DND-41 (cell line): ENCODE data around the gene BBLN.

Experiments used
- ATAC-seq: fragments of 200-7000 bp; cut with Tn5 transposase; 3 replicates; pipeline ENCODE4 v1.9.1; 2021; ENCODE audit warnings: low read depth; ENCODE audit not compliant: insufficient read depth
- DNase-seq: peaks from one replicate; pipeline ENCODE4 v3.0.0-alpha.2; 2020
- H2AFZ ChIP-seq: 2 replicates; pipeline ENCODE4 v1.6.0; 2012; ENCODE audit warnings: low read depth, low read length
- H3K27ac ChIP-seq: 2 replicates; pipeline ENCODE4 v1.5.1; 2012; ENCODE audit warnings: low read length, inconsistent platforms
- H3K27me3 ChIP-seq: fragments of 200-600 bp; sonication (generic); 2 replicates; pipeline ENCODE4 v1.6.0; 2012; ENCODE audit warnings: low read length, mild to moderate bottlenecking, inconsistent platforms; ENCODE audit not compliant: insufficient read depth, poor library complexity
- H3K36me3 ChIP-seq: 2 replicates; pipeline ENCODE4 v1.5.1; 2012; ENCODE audit warnings: low read length, inconsistent platforms; ENCODE audit not compliant: insufficient read depth
- H3K4me1 ChIP-seq: 2 replicates; pipeline ENCODE4 v1.5.1; 2012; ENCODE audit warnings: mild to moderate bottlenecking, low read length; ENCODE audit not compliant: insufficient read depth
- H3K4me2 ChIP-seq: 2 replicates; pipeline ENCODE4 v1.6.0; 2012; ENCODE audit warnings: mild to moderate bottlenecking, moderate library complexity, low read length, inconsistent platforms; ENCODE audit not compliant: insufficient read depth
- H3K4me3 ChIP-seq, 2 experiments: fragments of 200-600 bp in 1 of 2; shearing (Covaris generic) in 1 of 2; 2 replicates each; pipeline ENCODE4 v1.5.1; 2012 to 2016; ENCODE audit warnings: inconsistent platforms in 2 of 2, low read length in 2 of 2, mild to moderate bottlenecking in 2 of 2, low read depth in 1 of 2, moderate library complexity in 1 of 2
- H3K79me2 ChIP-seq: 2 replicates; pipeline ENCODE4 v1.6.0; 2012; ENCODE audit warnings: low read length, inconsistent platforms; ENCODE audit not compliant: insufficient read depth
- H3K9ac ChIP-seq: 2 replicates; pipeline ENCODE4 v1.6.0; 2012; ENCODE audit warnings: low read depth, mild to moderate bottlenecking, inconsistent platforms, low read length, moderate library complexity
- H3K9me3 ChIP-seq: 2 replicates; pipeline ENCODE4 v1.5.1; 2012; ENCODE audit warnings: low read length, moderate library complexity, mild to moderate bottlenecking, inconsistent platforms; ENCODE audit not compliant: insufficient read depth, severe bottlenecking
- H4K20me1 ChIP-seq: 2 replicates; pipeline ENCODE4 v1.6.0; 2012; ENCODE audit warnings: low read length; ENCODE audit not compliant: insufficient read depth
- CTCF ChIP-seq: IDR thresholded peaks from 2 replicates; pipeline ENCODE4 v1.5.1; 2012; ENCODE audit warnings: borderline replicate concordance, low read length, moderate library complexity, mild to moderate bottlenecking; ENCODE audit not compliant: poor library complexity, severe bottlenecking; ENCODE audit errors: extremely low read depth
- EZH2 ChIP-seq: IDR thresholded peaks from 3 replicates; pipeline ENCODE4 v1.6.1; 2012; ENCODE audit warnings: borderline replicate concordance, low read depth, mild to moderate bottlenecking, moderate library complexity, low read length, inconsistent platforms; ENCODE audit not compliant: severe bottlenecking

The BBLN gene

GRCh38 chr9:128201441-128202369 lies 41.6 kb downstream of the BBLN start:
- no peaks in the 10 kb centered on the region for H4K20me1 ChIP-seq
- no peak for ATAC-seq
- peaks cover 4% of the 10 kb centered on the region for H3K27me3 ChIP-seq
- 0 out of 2 replicates have a peak overlapping the region, but pooled peaks have one; percentile 22 for H2AFZ ChIP-seq
- H3K4me3 ChIP-seq = no peak overlapping the region
- no peaks in the 10 kb centered on the region for H3K79me2 ChIP-seq
- no peaks in the 10 kb centered on the region for H3K36me3 ChIP-seq
- H3K4me1 ChIP-seq = peaks cover 24% of the 10 kb centered on the region
- no peak overlapping the region for H3K27ac ChIP-seq
- TF ChIP-seq EZH2 (no peak), CTCF (no peak)
- no peak overlapping the region for H3K9ac ChIP-seq
- no peaks in the 10 kb centered on the region for H3K9me3 ChIP-seq
- H3K4me2 ChIP-seq = 0 out of 2 replicates have a peak overlapping the region, but pooled peaks have one; percentile 96
- no peak for DNase-seq

GRCh38 chr9:128202648-128203023 lies 42.6 kb downstream of the BBLN start:
- H3K4me1 ChIP-seq = peaks cover 24% of the 10 kb centered on the region
- H3K79me2 ChIP-seq = no peaks in the 10 kb centered on the region
- H4K20me1 ChIP-seq = no peaks in the 10 kb centered on the region; the same call in 1 of the 2 replicates
- no peak for DNase-seq
- TF ChIP-seq EZH2 (no peak), CTCF (no peak)
- peak overlapping the region; percentile 96 for H3K4me2 ChIP-seq
- H3K36me3 ChIP-seq = no peaks in the 10 kb centered on the region
- no peaks in the 10 kb centered on the region for H3K9me3 ChIP-seq
- peak overlapping the region; percentile 66 for H2AFZ ChIP-seq
- no peak for ATAC-seq
- peak overlapping the region; percentile 57 for H3K9ac ChIP-seq
- H3K4me3 ChIP-seq = peak overlapping the region in 1 of 2 experiments; percentile 62; a peak in 2 of 4 replicates
- H3K27ac ChIP-seq = peak overlapping the region; percentile 16
- peaks cover 4% of the 10 kb centered on the region for H3K27me3 ChIP-seq

GRCh38 chr9:128203024-128203706 lies 43.1 kb downstream of the BBLN start, which contains the start of gene DNM1:
TSS of gene DNM1 (plus strand) at chr9:128203379. CDS start at chr9:128203471, 92 bp downstream.
- peak within 1 kb of the TSS; percentile 20 for H3K27ac ChIP-seq
- peaks cover 24% of the 10 kb centered on the region for H3K4me1 ChIP-seq
- H3K36me3 ChIP-seq = no peaks in the 10 kb centered on the region
- DNase-seq = peak; percentile 67
- H2AFZ ChIP-seq = peak within 1 kb of the TSS; percentile 72
- TF ChIP-seq EZH2 = no peak
- TF ChIP-seq CTCF = peak; percentile 88
- no peaks in the 10 kb centered on the region for H3K9me3 ChIP-seq
- peak within 1 kb of the TSS; percentile 26 to 62; a peak in 3 of 4 replicates for H3K4me3 ChIP-seq
- no peaks in the 10 kb centered on the region; the same call in 1 of the 2 replicates for H4K20me1 ChIP-seq
- ATAC-seq = peak; percentile 87
- peaks cover 4% of the 10 kb centered on the region for H3K27me3 ChIP-seq
- peak within 1 kb of the TSS; percentile 96 for H3K4me2 ChIP-seq
- no peaks in the 10 kb centered on the region for H3K79me2 ChIP-seq
- peak within 1 kb of the TSS; percentile 57 for H3K9ac ChIP-seq
